H9 (cell line): ENCODE data around the gene LRP10. TPM values are rescaled to one million over a fixed set of nuclear protein-coding genes. Genes with fewer than 3 reads are reported as not detected.

ENCODE experiments used
- DNase-seq: peaks from one replicate; pipeline ENCODE4 v3.0.0-alpha.2; 2017
- H2AFZ ChIP-seq: one replicate; pipeline ENCODE4 v1.6.1; 2013; ENCODE audit warnings: mild to moderate bottlenecking, low read length, control low read depth, moderate library complexity
- H2AK5ac ChIP-seq: 2 replicates; pipeline ENCODE4 v1.6.1; 2013; ENCODE audit warnings: low read length, control low read depth, mixed read lengths; ENCODE audit not compliant: insufficient read length
- H2BK120ac ChIP-seq: one replicate; pipeline ENCODE4 v1.6.1; 2013; ENCODE audit warnings: low read depth, mild to moderate bottlenecking, low read length, control low read depth, inconsistent platforms; ENCODE audit not compliant: poor library complexity, severe bottlenecking
- H2BK12ac ChIP-seq: 2 replicates; pipeline ENCODE4 v1.6.1; 2013; ENCODE audit warnings: low read length, control low read depth, mixed read lengths, low read depth; ENCODE audit not compliant: insufficient read length
- H2BK15ac ChIP-seq: 2 replicates; pipeline ENCODE4 v1.6.1; 2013; ENCODE audit warnings: low read depth, low read length, control low read depth
- H2BK20ac ChIP-seq: one replicate; pipeline ENCODE4 v1.6.1; 2013; ENCODE audit warnings: low read depth, mild to moderate bottlenecking, low read length, control low read depth, inconsistent platforms; ENCODE audit not compliant: poor library complexity, severe bottlenecking
- H2BK5ac ChIP-seq: 2 replicates; pipeline ENCODE4 v1.6.1; 2013; ENCODE audit warnings: low read length, control low read depth, mixed read lengths; ENCODE audit not compliant: insufficient read length
- H3K14ac ChIP-seq: 2 replicates; pipeline ENCODE4 v1.6.1; 2013; ENCODE audit warnings: low read length, control low read depth; ENCODE audit not compliant: insufficient read depth
- H3K18ac ChIP-seq: 2 replicates; pipeline ENCODE4 v1.6.1; 2013; ENCODE audit warnings: low read depth, mild to moderate bottlenecking, mixed read lengths, low read length, control low read depth; ENCODE audit not compliant: insufficient read length
- H3K23ac ChIP-seq: 2 replicates; pipeline ENCODE4 v1.6.1; 2013; ENCODE audit warnings: low read length, control low read depth, mixed read lengths, low read depth; ENCODE audit not compliant: insufficient read length
- H3K23me2 ChIP-seq: 2 replicates; pipeline ENCODE4 v1.6.1; 2013; ENCODE audit warnings: low read depth, mild to moderate bottlenecking, mixed read lengths, low read length, control low read depth; ENCODE audit not compliant: insufficient read length, poor library complexity, severe bottlenecking
- H3K27ac ChIP-seq: 2 replicates; pipeline ENCODE4 v1.5.1; 2013; ENCODE audit warnings: low read length, control low read depth, mixed read lengths, low read depth; ENCODE audit not compliant: insufficient read length
- H3K27me3 ChIP-seq: 2 replicates; pipeline ENCODE4 v1.6.1; 2013; ENCODE audit warnings: low read length, control low read depth, inconsistent platforms; ENCODE audit not compliant: insufficient read depth
- H3K4ac ChIP-seq: 2 replicates; pipeline ENCODE4 v1.6.1; 2013; ENCODE audit warnings: low read depth, mild to moderate bottlenecking, control low read depth, inconsistent platforms, low read length, moderate library complexity
- H3K4me1 ChIP-seq: 2 replicates; pipeline ENCODE4 v1.6.1; 2013; ENCODE audit warnings: low read length, control low read depth, inconsistent platforms; ENCODE audit not compliant: insufficient read depth
- H3K4me2 ChIP-seq: 2 replicates; pipeline ENCODE4 v1.6.1; 2013; ENCODE audit warnings: low read length, control low read depth, mixed read lengths; ENCODE audit not compliant: insufficient read length, insufficient read depth
- H3K56ac ChIP-seq: 2 replicates; pipeline ENCODE4 v1.6.1; 2013; ENCODE audit warnings: low read depth, mild to moderate bottlenecking, mixed read lengths, low read length, control low read depth; ENCODE audit not compliant: insufficient read length
- H3K79me1 ChIP-seq: 2 replicates; pipeline ENCODE4 v1.6.1; 2013; ENCODE audit warnings: low read depth, mild to moderate bottlenecking, moderate library complexity, low read length, control low read depth, inconsistent platforms; ENCODE audit not compliant: insufficient read depth, poor library complexity, severe bottlenecking
- H3K79me2 ChIP-seq: 2 replicates; pipeline ENCODE4 v1.6.1; 2013; ENCODE audit warnings: low read length, control low read depth, inconsistent platforms; ENCODE audit not compliant: insufficient read depth
- H3K9ac ChIP-seq: 2 replicates; pipeline ENCODE4 v1.6.1; 2013; ENCODE audit warnings: low read length, control low read depth, mixed read lengths; ENCODE audit not compliant: insufficient read length; ENCODE audit errors: extremely low read depth
- H3K9me3 ChIP-seq: one replicate; pipeline ENCODE4 v1.6.1; 2013; ENCODE audit warnings: low read depth, low read length, inconsistent platforms; ENCODE audit not compliant: control insufficient read depth
- H3T11ph ChIP-seq: one replicate; pipeline ENCODE4 v1.6.1; 2013; ENCODE audit warnings: mild to moderate bottlenecking, low read length, control low read depth, inconsistent platforms
- H4K20me1 ChIP-seq: one replicate; pipeline ENCODE4 v1.6.1; 2013; ENCODE audit not compliant: control insufficient read depth, insufficient read length, insufficient read depth
- H4K5ac ChIP-seq: 2 replicates; pipeline ENCODE4 v1.6.1; 2013; ENCODE audit warnings: low read depth, mild to moderate bottlenecking, mixed read lengths, low read length, control low read depth; ENCODE audit not compliant: insufficient read length
- H4K8ac ChIP-seq: replicated peaks from 2 replicates; pipeline ENCODE4 v1.6.1; 2013; ENCODE audit warnings: low read length, control low read depth, mixed read lengths, low read depth; ENCODE audit not compliant: insufficient read length
- H4K91ac ChIP-seq: 2 replicates; pipeline ENCODE4 v1.6.1; 2013; ENCODE audit warnings: low read depth, mild to moderate bottlenecking, moderate library complexity, mixed read lengths, low read length, control low read depth; ENCODE audit not compliant: insufficient read length
- H3K27ac Mint-ChIP-seq, 3 experiments: 2 replicates in 2 of 3; 3 replicates in 1 of 3; pipeline ENCODE4 v1.8.0; 2020 to 2021; ENCODE audit warnings: mixed read lengths in 3 of 3, mild to moderate bottlenecking in 1 of 3, moderate library complexity in 1 of 3
- H3K27me3 Mint-ChIP-seq: 2 replicates; pipeline ENCODE4 v1.8.0; 2021; ENCODE audit warnings: low read depth, mild to moderate bottlenecking, moderate library complexity, mixed read lengths
- H3K36me3 Mint-ChIP-seq, 3 experiments: 2 replicates in 2 of 3; 3 replicates in 1 of 3; pipeline ENCODE4 v1.8.0; 2020 to 2021; ENCODE audit warnings: low read depth in 3 of 3, mixed read lengths in 3 of 3; ENCODE audit not compliant: insufficient read depth in 1 of 3
- H3K4me1 Mint-ChIP-seq, 2 experiments: 2 replicates each; pipeline ENCODE4 v1.8.0; 2020; ENCODE audit warnings: mixed read lengths in 2 of 2
- H3K4me3 Mint-ChIP-seq, 2 experiments: 2 replicates in 1 of 2; 3 replicates in 1 of 2; pipeline ENCODE4 v1.8.0; 2020 to 2021; ENCODE audit warnings: mild to moderate bottlenecking in 2 of 2, mixed read lengths in 2 of 2, moderate library complexity in 1 of 2
- H3K9me3 Mint-ChIP-seq, 2 experiments: 2 replicates in 1 of 2; 3 replicates in 1 of 2; pipeline ENCODE4 v1.8.0; 2020; ENCODE audit warnings: mild to moderate bottlenecking in 2 of 2, mixed read lengths in 2 of 2, moderate library complexity in 1 of 2
- CTCF ChIP-seq: fragments of 200-600 bp; sonication (generic); conservative IDR thresholded peaks from 3 replicates; pipeline ENCODE4 v1.8.0; 2021; ENCODE audit warnings: antibody characterized with exemption, mild to moderate bottlenecking
- WGBS: extraction: QIAGEN DNeasy Blood & Tissue Kit; methylation state at CpG from one replicate; pipeline ENCODE4 v1.1.7; 2013; ENCODE audit warnings: missing lambda C conversion rate, low lambda C conversion rate, mixed read lengths; ENCODE audit not compliant: insufficient read length; ENCODE audit errors: extremely low coverage; 5-methylcytosine and 5-hydroxymethylcytosine counted together
- total RNA-seq: library from RNA; stranded (reverse); gene quantifications from 2 replicates; pipeline ENCODE4 v1.2.1, GENCODE V29; 2021

The LRP10 gene
- total RNA-seq, 1 experiment from 2014 or later, result 13.3 TPM

- H3K23me2 ChIP-seq, result peaks cover 9% of the 10 kb centered on the region
- H3K9me3 Mint-ChIP-seq, result no peaks in the 10 kb centered on the region; a peak in 1 of 5 replicates
- H2AK5ac ChIP-seq, result no peak overlapping the region
- peak overlapping the region; percentile 88 to 99 (median 96); a peak in 6 of 7 replicates for H3K27ac Mint-ChIP-seq
- H3K27me3 ChIP-seq, result no peaks in the 10 kb centered on the region
- no peaks in the 10 kb centered on the region for H3K79me2 ChIP-seq
- H3K4me1 Mint-ChIP-seq, result peaks cover 48 to 55% of the 10 kb centered on the region in 2 experiments
- H3K36me3 Mint-ChIP-seq, result no peaks in the 10 kb centered on the region; a peak in 1 of 7 replicates
- WGBS, result no CpG with 5 or more reads among the region's 34 CpGs
- TF ChIP-seq CTCF, result peak; percentile 98
- H2BK20ac ChIP-seq, result no peak overlapping the region
- H3K9ac ChIP-seq, result peak overlapping the region; percentile 82
- H3K9me3 ChIP-seq, result no peaks in the 10 kb centered on the region
- no peak overlapping the region; the same call in 1 of the 2 replicates for H3K4ac ChIP-seq
- H4K91ac ChIP-seq, result no peak overlapping the region
- peak overlapping the region; percentile 52 for H2BK120ac ChIP-seq
- H3K4me2 ChIP-seq, result peak overlapping the region; percentile 79
- peak; percentile 97 for DNase-seq
- H3K4me1 ChIP-seq, result peaks cover 13% of the 10 kb centered on the region
- H3K27ac ChIP-seq, result peak overlapping the region; percentile 46
- peak overlapping the region; percentile 83 for H2BK12ac ChIP-seq
- H2BK15ac ChIP-seq, result no peak overlapping the region
- H4K8ac ChIP-seq, result no peak overlapping the region
- peak overlapping the region; percentile 92 for H3K18ac ChIP-seq
- H4K5ac ChIP-seq, result no peak overlapping the region
- H3T11ph ChIP-seq, result peak overlapping the region; percentile 9
- no peak overlapping the region for H3K56ac ChIP-seq
- H3K4me3 Mint-ChIP-seq, result peak overlapping the region; percentile 75 to 86
- no peaks in the 10 kb centered on the region for H4K20me1 ChIP-seq
- no peak overlapping the region for H3K23ac ChIP-seq
- H3K27me3 Mint-ChIP-seq, result peaks cover 4% of the 10 kb centered on the region
- peak overlapping the region; percentile 92 for H3K14ac ChIP-seq
- peak overlapping the region; percentile 64 for H2BK5ac ChIP-seq
- no peak overlapping the region for H2AFZ ChIP-seq
- H3K79me1 ChIP-seq, result no peaks in the 10 kb centered on the region
These were observed 48.9 kb upstream of the LRP10 start for GRCh38 chr14:22822571-22823098.
